Amniotic stem cell (primary cell): ENCODE data around the gene ATP5PD.
A peak's percentile ranks its signal among the peaks of the same experiment; 100 is the strongest.

ENCODE experiments used
- DNase-seq: peaks from one replicate; lab custom pipeline; 2025; lab: John Stamatoyannopoulos, UW

The ATP5PD gene

GRCh38 chr17:75046407-75047289 lies at the start of gene ATP5PD, which contains the start of gene KCTD2:
Gene ATP5PD (minus strand): TSS chr17:75046969. CDS start chr17:75042650, 4,319 bp downstream.
Gene KCTD2 (plus strand): TSS chr17:75047225. CDS start chr17:75047251, 26 bp downstream.
- peak; percentile 88 for DNase-seq

GRCh38 chr17:75096082-75096625 lies 49.4 kb upstream of the ATP5PD start:
- DNase-seq = no peak

GRCh38 chr17:75094871-75095399 lies 48.2 kb upstream of the ATP5PD start:
- DNase-seq = no peak

- no peak for DNase-seq
Observed at GRCh38 chr17:75093548-75094158, 46.9 kb upstream of the ATP5PD start.

GRCh38 chr17:75091855-75092327 lies 45.1 kb upstream of the ATP5PD start:
- no peak for DNase-seq

- no peak for DNase-seq
Observed at GRCh38 chr17:75090871-75091854, 44.4 kb upstream of the ATP5PD start.

GRCh38 chr17:75088465-75089417 lies 42.0 kb upstream of the ATP5PD start:
- no peak for DNase-seq

- peak; percentile 43 for DNase-seq
Observed at GRCh38 chr17:75087558-75088453, 41.0 kb upstream of the ATP5PD start, which contains the start of gene SLC16A5. Gene SLC16A5 (plus strand): TSS chr17:75087954. CDS start chr17:75093637, 5,683 bp downstream.

GRCh38 chr17:75087182-75087557 lies 40.4 kb upstream of the ATP5PD start:
- DNase-seq = no peak

- DNase-seq = no peak
Observed at GRCh38 chr17:75086496-75087181, 39.9 kb upstream of the ATP5PD start.

- DNase-seq = no peak
Observed at GRCh38 chr17:75084039-75084660, 37.4 kb upstream of the ATP5PD start.

- DNase-seq = no peak
Observed at GRCh38 chr17:75082683-75083082, 35.9 kb upstream of the ATP5PD start.

- no peak for DNase-seq
Observed at GRCh38 chr17:75081611-75082540, 35.1 kb upstream of the ATP5PD start.

GRCh38 chr17:75079023-75079373 lies 32.2 kb upstream of the ATP5PD start:
- no peak for DNase-seq

GRCh38 chr17:75078284-75079022 lies 31.7 kb upstream of the ATP5PD start:
- peak; percentile 52 for DNase-seq
